Iris pigment epithelial cell (primary cell): ENCODE results near the gene TRAF3IP3.
A peak's percentile ranks its signal among the peaks of the same experiment; 100 is the strongest.

ENCODE experiments used
- DNase-seq: peaks from one replicate; pipeline ENCODE4 v3.0.0-alpha.2; 2011; ENCODE audit warnings: low read depth

TRAF3IP3 gene

GRCh38 chr1:209755926-209756614 is at the start of gene TRAF3IP3:
Gene TRAF3IP3, plus strand, starts transcription at chr1:209756053. Its CDS starts 3,987 bp downstream, at chr1:209760040.
- no peak for DNase-seq

GRCh38 chr1:209706622-209707021 is 49.2 kb upstream of the TRAF3IP3 start:
- DNase-seq = no peak

- DNase-seq = peak; percentile 45
These were observed 48.5 kb upstream of the TRAF3IP3 start for GRCh38 chr1:209707308-209707707.

- DNase-seq = no peak
These were observed 47.6 kb upstream of the TRAF3IP3 start for GRCh38 chr1:209708297-209708696.

GRCh38 chr1:209710093-209710492 is 45.8 kb upstream of the TRAF3IP3 start:
- peak; percentile 48 for DNase-seq

GRCh38 chr1:209710847-209711246 is 45.0 kb upstream of the TRAF3IP3 start:
- DNase-seq = peak; percentile 49

GRCh38 chr1:209714338-209714737 is 41.5 kb upstream of the TRAF3IP3 start:
- DNase-seq = no peak

GRCh38 chr1:209715314-209715713 is 40.5 kb upstream of the TRAF3IP3 start:
- DNase-seq = no peak

GRCh38 chr1:209717818-209718217 is 38.0 kb upstream of the TRAF3IP3 start:
- DNase-seq = no peak

GRCh38 chr1:209720326-209720725 is 35.5 kb upstream of the TRAF3IP3 start:
- peak; percentile 89 for DNase-seq

- peak; percentile 27 for DNase-seq
These were observed 35.0 kb upstream of the TRAF3IP3 start for GRCh38 chr1:209720826-209721225.

- no peak for DNase-seq
These were observed 34.5 kb upstream of the TRAF3IP3 start for GRCh38 chr1:209721323-209721722.

GRCh38 chr1:209723265-209723664 is 32.6 kb upstream of the TRAF3IP3 start:
- DNase-seq = no peak

- no peak for DNase-seq
These were observed 31.8 kb upstream of the TRAF3IP3 start for GRCh38 chr1:209723756-209724693.

- DNase-seq = no peak
These were observed 28.6 kb upstream of the TRAF3IP3 start for GRCh38 chr1:209727286-209727685.

- DNase-seq = no peak
These were observed 28.1 kb upstream of the TRAF3IP3 start for GRCh38 chr1:209727785-209728184.

- no peak for DNase-seq
These were observed 27.4 kb upstream of the TRAF3IP3 start for GRCh38 chr1:209728466-209728865.

- DNase-seq = no peak
These were observed 26.4 kb upstream of the TRAF3IP3 start for GRCh38 chr1:209729436-209729835.

- DNase-seq = peak; percentile 65
These were observed 23.1 kb upstream of the TRAF3IP3 start for GRCh38 chr1:209732725-209733124.

GRCh38 chr1:209733409-209734192 is 22.3 kb upstream of the TRAF3IP3 start:
- peak; percentile 40 for DNase-seq

GRCh38 chr1:209736490-209737117 is 19.2 kb upstream of the TRAF3IP3 start:
- DNase-seq = no peak

- DNase-seq = no peak
These were observed 18.7 kb upstream of the TRAF3IP3 start for GRCh38 chr1:209737118-209737505.
